Vagina (tissue), 2 donors: ENCODE results near the gene TMEM135.

Experiments used
- CTCF ChIP-seq, 3 experiments: fragments of 450-650 bp in 2 of 3; fragments of 200-600 bp in 1 of 3; sonication (generic) in 1 of 3; IDR thresholded peaks; one replicate each; pipeline ENCODE4 v1.5.1; 2017 to 2019; ENCODE audit warnings: antibody characterized with exemption in 3 of 3, mild to moderate bottlenecking in 2 of 3, moderate library complexity in 2 of 3
- POLR2A ChIP-seq, 2 donors: fragments of 450-650 bp; IDR thresholded peaks; one replicate each; pipeline ENCODE4 v1.6.1; 2017; ENCODE audit warnings: antibody characterized with exemption in 2 of 2, mild to moderate bottlenecking in 2 of 2, moderate library complexity in 2 of 2

GRCh38 chr11:87156970-87157369, 119.2 kb downstream of the TMEM135 start:
- no peak for TF ChIP-seq CTCF (IDR thresholded peaks at IDR 0.05)
- no peak for TF ChIP-seq POLR2A (IDR thresholded peaks at IDR 0.05)
